ENCODE measurements around the gene RALGPS1. TPM values are rescaled to one million over a fixed set of nuclear protein-coding genes. Genes with fewer than 3 reads are reported as not detected.

The RALGPS1 gene
- polyA plus RNA-seq, 2 of the 4 experiments (the other 2 are of a cell fraction), result 5.0 to 7.9 TPM

- no peak for TF ChIP-seq PBX3 (IDR thresholded peaks at IDR 0.05)
- no peak for TF ChIP-seq HOXA7 (CRISPR knock-in tag; IDR thresholded peaks at IDR 0.05)
- no peak for TF ChIP-seq ESRRA (IDR thresholded peaks at IDR 0.05; ENCODE audit: borderline replicate concordance, low read length)
- TF ChIP-seq NPAS2 (CRISPR knock-in tag; IDR thresholded peaks at IDR 0.05; ENCODE audit: borderline replicate concordance), result no peak
- peak; percentile 92 for TF ChIP-seq E2F6 (IDR thresholded peaks at IDR 0.05; ENCODE audit: borderline replicate concordance, low read depth)
- TF ChIP-seq CEBPB (IDR thresholded peaks at IDR 0.05), result no peak
- peak; percentile 65 for TF ChIP-seq PHF8 (IDR thresholded peaks at IDR 0.05; ENCODE audit: borderline replicate concordance, low read depth)
- TF ChIP-seq HOXB5 (CRISPR knock-in tag; IDR thresholded peaks at IDR 0.05), result no peak
- no peak for TF ChIP-seq ZC3H11A (IDR thresholded peaks at IDR 0.05)
- no peak for TF ChIP-seq FOSL2 (IDR thresholded peaks at IDR 0.05)
- TF ChIP-seq FOSL2 (CRISPR knock-in tag; IDR thresholded peaks at IDR 0.05), result no peak
- TF ChIP-seq CBX2 (IDR thresholded peaks at IDR 0.05; ENCODE audit: borderline replicate concordance, low read depth), result no peak
- no peak for TF ChIP-seq BHLHE40 (IDR thresholded peaks at IDR 0.05; ENCODE audit: low read depth, low read length)
- TF ChIP-seq TFCP2L1 (CRISPR knock-in tag; IDR thresholded peaks at IDR 0.05), result no peak
- TF ChIP-seq ATOH8 (CRISPR knock-in tag; IDR thresholded peaks at IDR 0.05; ENCODE audit: low read depth), result peak; percentile 54; the same call in 1 of the 2 replicates
- no peak for TF ChIP-seq JUNB (IDR thresholded peaks at IDR 0.05)
Observed at GRCh38 chr9:127224178-127224882, 309.7 kb downstream of the RALGPS1 start (continued).

- H3K4me2 ChIP-seq, result peak overlapping the region; percentile 85
- peaks cover 12% of the 10 kb centered on the region; the same call in 2 of the 3 replicates for H3K4me1 ChIP-seq
- FAIRE-seq, result no peak
- under 1% methylated on average over 19 of the region's 106 CpGs for WGBS (ENCODE audit: missing lambda C conversion rate)
- CTCF ChIA-PET, result interaction anchor here (0.8 to 3.2 kb wide), 10 partner anchors 9 to 174 kb away, joined by 3 to 11 read pairs (median 4); partner anchors contain the start of gene SLC2A8
- H3K27ac ChIP-seq, result peak overlapping the region; percentile 78 to 91
- ATAC-seq, result peak; percentile 66 to 68
- no peak for TF ChIP-seq KDM5A (IDR thresholded peaks at IDR 0.05)
- TF ChIP-seq PBX3 (IDR thresholded peaks at IDR 0.05), result peak; percentile 91
- TF ChIP-seq TFCP2L1 (CRISPR knock-in tag; IDR thresholded peaks at IDR 0.05), result 0 out of 2 replicates have a peak, but pooled peaks have one; percentile 19
- no peak for TF ChIP-seq CHD4 (IDR thresholded peaks at IDR 0.05; ENCODE audit: borderline replicate concordance)
- TF ChIP-seq POLR2AphosphoS2 (conservative IDR thresholded peaks at IDR 0.05; ENCODE audit: low read length), result no peak
- TF ChIP-seq HDAC2 (IDR thresholded peaks at IDR 0.05), result no peak
- TF ChIP-seq MAX (IDR thresholded peaks at IDR 0.05), result peak; percentile 84
- TF ChIP-seq MYC (IDR thresholded peaks at IDR 0.05; ENCODE audit: borderline replicate concordance, low read length), result peak; percentile 52; the same call in 1 of the 2 replicates
- TF ChIP-seq JUN (IDR thresholded peaks at IDR 0.05), result no peak
- TF ChIP-seq E2F6 (IDR thresholded peaks at IDR 0.05; ENCODE audit: borderline replicate concordance, low read depth), result peak; percentile 62
- TF ChIP-seq FOSL2 (IDR thresholded peaks at IDR 0.05), result no peak
- TF ChIP-seq FOSL2 (CRISPR knock-in tag; IDR thresholded peaks at IDR 0.05), result no peak
- no peak for TF ChIP-seq CEBPB (IDR thresholded peaks at IDR 0.05)
- TF ChIP-seq PHF8 (IDR thresholded peaks at IDR 0.05; ENCODE audit: borderline replicate concordance, low read depth), result peak; percentile 67
- TF ChIP-seq NR3C1 (IDR thresholded peaks at IDR 0.05), result no peak
- TF ChIP-seq BCL3 (IDR thresholded peaks at IDR 0.05), result no peak
- no peak for TF ChIP-seq MAFK (IDR thresholded peaks at IDR 0.05; ENCODE audit: partially characterized antibody)
- no peak for TF ChIP-seq ZSCAN20 (CRISPR knock-in tag; IDR thresholded peaks at IDR 0.05)
- POLR2A ChIA-PET, result interaction anchor here (0.6 to 3.6 kb wide), 10 partner anchors 10 to 383 kb away, joined by 3 to 23 read pairs (median 4); partner anchors contain the start of genes LRSAM1, RPL12 and SLC2A8
- no peaks in the 10 kb centered on the region for H3K9me3 ChIP-seq
- H3K4me3 ChIP-seq, result peak overlapping the region; percentile 93
- peak; percentile 90 to 95 for DNase-seq (ENCODE audit: low read depth in 1 of 2, low spot score in 1 of 2)
Observed at GRCh38 chr9:127224883-127225739, 310.5 kb downstream of the RALGPS1 start.

Data from A549 (cell line).